Fibroblast of lung (primary cell): ENCODE measurements around the gene PTPRE.

ENCODE experiments used
- CTCF ChIP-seq, 2 donors: IDR thresholded peaks in 1 of 2; conservative IDR thresholded peaks in 1 of 2; 1 replicate in 1 of 2; 2 replicates in 1 of 2; pipeline ENCODE4 v1.5.1; 2011 to 2012; ENCODE audit warnings: low read length in 2 of 2, control low read depth in 1 of 2, inconsistent platforms in 1 of 2, low read depth in 1 of 2, mild to moderate bottlenecking in 1 of 2
- EZH2 ChIP-seq: IDR thresholded peaks from 2 replicates; pipeline ENCODE4 v1.5.1; 2012; ENCODE audit warnings: low read length, control low read depth, mild to moderate bottlenecking; ENCODE audit errors: missing control alignments

- TF ChIP-seq CTCF (conservative IDR thresholded peaks at IDR 0.05 in 1 of 2, IDR thresholded peaks at IDR 0.05 in 1 of 2; ENCODE audit: low read depth in 1 of 2, low read length in 2 of 2) (no peak), EZH2 (no peak)
Measured at GRCh38 chr10:128028508-128029289, 121.8 kb downstream of the PTPRE start.
